Muscle layer of colon (tissue), 2 donors: ENCODE results near the gene MYO5C.

ENCODE experiments used
- H3K27ac ChIP-seq: one replicate; pipeline ENCODE4 v1.7.0; 2013; ENCODE audit warnings: low read depth, mild to moderate bottlenecking, low read length, moderate library complexity
- H3K27me3 ChIP-seq, 2 donors: one replicate each; pipeline ENCODE4 v1.7.0; 2013; ENCODE audit warnings: low read length in 2 of 2, mild to moderate bottlenecking in 2 of 2; ENCODE audit not compliant: insufficient read depth in 2 of 2, control insufficient read depth in 1 of 2
- H3K36me3 ChIP-seq: one replicate; pipeline ENCODE4 v1.7.0; 2013; ENCODE audit warnings: mild to moderate bottlenecking, low read length; ENCODE audit not compliant: insufficient read depth
- H3K4me1 ChIP-seq: one replicate; pipeline ENCODE4 v1.7.0; 2013; ENCODE audit warnings: mild to moderate bottlenecking, low read length; ENCODE audit not compliant: insufficient read depth
- H3K4me3 ChIP-seq, 2 donors: one replicate each; pipeline ENCODE4 v1.7.0; 2013; ENCODE audit warnings: low read length in 2 of 2, low read depth in 1 of 2, mild to moderate bottlenecking in 1 of 2, moderate library complexity in 1 of 2
- H3K9ac ChIP-seq: one replicate; pipeline ENCODE4 v1.7.0; 2013; ENCODE audit warnings: low read length
- H3K9me3 ChIP-seq: one replicate; pipeline ENCODE4 v1.7.0; 2013; ENCODE audit warnings: mild to moderate bottlenecking, low read length
- donor health status: abdominal sarcoma.
- donor health status: Adenocarcinoma of cecum.

Gene MYO5C

DNA sequence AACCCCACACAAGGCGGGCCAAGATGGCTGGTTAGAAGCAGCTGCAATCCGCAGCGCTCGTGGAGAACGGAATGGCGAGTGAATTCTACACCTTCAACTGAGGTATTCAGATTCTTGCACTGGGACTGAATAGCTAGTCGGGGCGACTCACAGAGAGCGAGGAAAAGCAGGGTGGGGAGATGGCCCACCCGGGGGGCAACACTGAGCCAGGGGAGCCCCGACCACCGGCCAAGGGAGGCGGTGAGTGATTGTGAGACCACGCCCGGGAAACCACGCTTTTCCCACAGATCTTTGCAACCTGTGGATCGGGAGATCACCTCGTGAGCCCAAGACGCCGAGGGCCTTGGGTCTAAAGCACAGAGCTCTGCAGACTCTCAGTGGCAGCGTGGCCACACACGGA lies 132.7 kb downstream of the MYO5C start:
- H3K27me3 ChIP-seq = no peaks in the 10 kb centered on the region
- no peaks in the 10 kb centered on the region for H3K4me1 ChIP-seq
- H3K9ac ChIP-seq = no peak overlapping the region
- H3K27ac ChIP-seq = no peak overlapping the region
- no peaks in the 10 kb centered on the region for H3K9me3 ChIP-seq
- peaks cover 16% of the 10 kb centered on the region for H3K36me3 ChIP-seq
- H3K4me3 ChIP-seq = no peak overlapping the region

DNA sequence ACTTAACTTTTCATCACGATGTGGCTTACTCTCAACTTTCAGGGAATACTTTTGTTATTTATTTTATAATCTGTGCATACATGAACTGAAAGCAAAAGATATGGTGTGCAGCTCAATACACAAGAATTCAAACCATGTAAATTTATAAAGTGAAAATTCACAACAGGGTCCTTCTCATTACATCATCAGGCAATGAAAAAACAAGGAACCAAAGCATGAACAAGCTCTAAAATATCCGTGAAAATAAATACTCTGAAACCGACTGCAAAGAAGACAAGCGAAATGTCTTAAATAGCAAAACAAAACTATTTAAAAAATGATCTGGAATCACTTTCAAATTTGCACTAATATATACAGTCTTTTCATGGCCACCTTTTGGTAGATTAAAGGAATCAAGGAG lies 133.3 kb downstream of the MYO5C start:
- Histone ChIP-seq H3K36me3 (peaks cover 16% of the 10 kb centered on the region), H3K9ac (no peak overlapping the region), H3K27ac (no peak overlapping the region), H3K4me1 (no peaks in the 10 kb centered on the region), H3K27me3 (no peaks in the 10 kb centered on the region), H3K9me3 (no peaks in the 10 kb centered on the region), H3K4me3 (no peak overlapping the region)

- Histone ChIP-seq H3K4me3 (no peak overlapping the region), H3K27me3 (no peaks in the 10 kb centered on the region), H3K9me3 (no peaks in the 10 kb centered on the region), H3K4me1 (no peaks in the 10 kb centered on the region), H3K27ac (no peak overlapping the region), H3K36me3 (peaks cover 16% of the 10 kb centered on the region), H3K9ac (no peak overlapping the region)
Measured at GRCh38 chr15:52161406-52161966, 134.1 kb downstream of the MYO5C start.

- no peak overlapping the region for H3K27ac ChIP-seq
Measured at GRCh38 chr15:52159645-52160044, 136.0 kb downstream of the MYO5C start.

DNA sequence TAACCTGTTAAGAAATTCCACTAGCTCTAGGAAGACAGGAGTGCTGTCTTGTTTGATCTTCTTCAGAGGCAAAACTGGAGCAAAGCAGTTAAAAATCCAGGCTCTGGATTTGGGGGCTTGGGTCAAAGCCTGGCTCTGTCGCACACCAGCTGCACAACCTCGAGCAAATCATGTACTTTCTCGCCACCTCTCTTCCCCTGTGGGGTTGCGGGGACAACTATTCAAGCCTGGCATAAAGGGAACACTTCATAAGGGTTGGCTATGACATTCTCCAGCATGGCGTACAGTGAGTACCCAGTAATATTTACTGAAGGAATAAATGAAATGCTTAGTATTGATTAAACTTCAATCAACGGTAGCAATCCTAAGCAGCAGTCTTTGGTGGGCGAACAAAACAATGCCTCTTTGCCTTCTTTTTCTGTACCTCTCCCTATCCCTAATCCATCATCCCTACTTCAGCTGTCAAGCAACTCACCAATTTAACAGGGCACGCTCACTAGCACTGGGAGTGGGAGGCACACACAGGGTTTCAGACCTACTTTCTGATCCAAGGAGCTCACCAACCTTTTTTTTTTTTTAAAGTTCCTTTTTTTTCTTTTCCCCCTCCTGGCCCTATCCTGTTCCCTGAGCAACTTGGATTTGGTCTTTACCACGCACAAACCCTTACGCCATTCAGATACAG lies 137.4 kb downstream of the MYO5C start:
- no peaks in the 10 kb centered on the region for H3K27me3 ChIP-seq

More at GRCh38 chr15:52159645-52160044, 136.0 kb downstream of the MYO5C start:
- Histone ChIP-seq H3K27me3 (no peaks in the 10 kb centered on the region), H3K9me3 (no peaks in the 10 kb centered on the region), H3K9ac (no peak overlapping the region), H3K4me3 (no peak overlapping the region), H3K4me1 (no peaks in the 10 kb centered on the region), H3K36me3 (peaks cover 16% of the 10 kb centered on the region)

GRCh38 chr15:52155878-52156277 lies 139.7 kb downstream of the MYO5C start:
- Histone ChIP-seq H3K9ac (no peak overlapping the region), H3K27me3 (no peaks in the 10 kb centered on the region), H3K27ac (no peak overlapping the region), H3K9me3 (no peaks in the 10 kb centered on the region), H3K4me1 (no peaks in the 10 kb centered on the region), H3K4me3 (no peak overlapping the region), H3K36me3 (peaks cover 11% of the 10 kb centered on the region)

More for the DNA sequence above, 137.4 kb downstream of the MYO5C start:
- Histone ChIP-seq H3K4me3 (no peak overlapping the region), H3K9me3 (no peaks in the 10 kb centered on the region), H3K9ac (no peak overlapping the region), H3K4me1 (no peaks in the 10 kb centered on the region), H3K27ac (no peak overlapping the region), H3K36me3 (peaks cover 12% of the 10 kb centered on the region)

- Histone ChIP-seq H3K4me1 (no peaks in the 10 kb centered on the region), H3K36me3 (peaks cover 11% of the 10 kb centered on the region), H3K4me3 (no peak overlapping the region), H3K9me3 (no peaks in the 10 kb centered on the region), H3K27ac (no peak overlapping the region), H3K9ac (no peak overlapping the region), H3K27me3 (no peaks in the 10 kb centered on the region)
Measured at GRCh38 chr15:52154896-52155865, 140.4 kb downstream of the MYO5C start.

DNA sequence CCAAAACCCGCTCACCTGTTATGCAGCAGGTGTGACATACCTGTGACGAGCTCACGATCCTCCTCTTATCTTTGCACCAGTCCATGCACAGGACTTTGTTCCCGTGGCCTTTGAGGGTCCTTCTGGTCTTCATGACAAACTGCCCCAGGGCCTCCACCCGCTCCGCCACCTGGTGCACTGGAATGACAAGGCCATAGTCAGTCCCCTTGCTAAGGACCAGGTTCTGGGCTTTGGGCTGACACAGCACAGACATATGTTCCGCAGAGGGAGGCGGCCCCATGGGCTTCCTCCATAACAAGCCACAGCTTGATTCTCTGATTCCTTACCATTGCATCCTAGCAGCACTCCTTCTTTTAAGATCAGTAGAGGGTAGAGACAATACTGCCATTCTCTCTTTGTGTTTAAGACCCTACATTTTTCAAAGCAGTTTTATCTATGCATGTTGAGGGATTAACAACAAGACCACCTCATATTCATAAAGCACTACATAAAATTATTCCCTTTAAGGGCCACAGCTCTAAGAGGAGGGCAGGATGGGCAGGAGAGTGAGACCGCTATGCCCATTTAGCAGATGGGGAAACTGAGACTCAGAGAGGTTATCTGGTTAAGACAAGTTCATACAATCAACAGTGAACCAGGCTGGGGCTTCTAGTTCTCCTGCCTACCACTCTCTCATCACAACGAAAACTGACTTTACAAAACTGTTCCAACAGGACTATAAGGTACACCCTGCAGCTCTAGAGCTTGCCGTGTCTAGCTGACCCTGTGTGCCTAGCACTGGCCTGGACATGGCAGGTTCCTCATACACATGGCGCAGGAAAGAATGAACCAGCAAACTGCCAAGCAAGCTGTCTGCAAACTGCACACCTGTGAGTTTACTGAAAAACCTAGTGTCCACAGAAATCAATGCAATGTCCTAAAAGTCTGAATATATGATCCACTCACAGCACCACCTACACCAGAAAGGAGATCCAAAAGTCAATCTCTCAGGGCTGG lies 141.4 kb downstream of the MYO5C start:
- Histone ChIP-seq H3K9ac (no peak overlapping the region), H3K36me3 (peaks cover 20% of the 10 kb centered on the region), H3K27ac (no peak overlapping the region), H3K4me3 (no peak overlapping the region), H3K27me3 (no peaks in the 10 kb centered on the region), H3K4me1 (no peaks in the 10 kb centered on the region), H3K9me3 (no peaks in the 10 kb centered on the region)

- Histone ChIP-seq H3K9me3 (no peaks in the 10 kb centered on the region), H3K27me3 (no peaks in the 10 kb centered on the region), H3K27ac (no peak overlapping the region), H3K4me1 (no peaks in the 10 kb centered on the region), H3K36me3 (peaks cover 25% of the 10 kb centered on the region), H3K4me3 (no peak overlapping the region), H3K9ac (no peak overlapping the region)
Measured at GRCh38 chr15:52151353-52151752, 144.3 kb downstream of the MYO5C start.

GRCh38 chr15:52150871-52151270 lies 144.7 kb downstream of the MYO5C start:
- H3K4me1 ChIP-seq = no peaks in the 10 kb centered on the region
- H3K36me3 ChIP-seq = peaks cover 25% of the 10 kb centered on the region
- no peak overlapping the region for H3K4me3 ChIP-seq
- H3K27me3 ChIP-seq = no peaks in the 10 kb centered on the region
- no peak overlapping the region for H3K9ac ChIP-seq
- H3K9me3 ChIP-seq = no peaks in the 10 kb centered on the region
- H3K27ac ChIP-seq = no peak overlapping the region
